CD14-positive monocyte (primary cell): ENCODE measurements around the gene ULK4. TPM values are rescaled to one million over a fixed set of nuclear protein-coding genes. Genes with fewer than 3 reads are reported as not detected.

Source experiments
- DNase-seq, 3 donors: peaks; one replicate each; pipeline ENCODE4 v3.0.0-alpha.2; 2011 to 2022
- H2AFZ ChIP-seq: 2 replicates; pipeline ENCODE4 v1.6.0; 2012; ENCODE audit warnings: mild to moderate bottlenecking, low read depth, low read length, inconsistent platforms; ENCODE audit not compliant: insufficient read depth, poor library complexity, severe bottlenecking
- H3K27ac ChIP-seq, 2 donors: 1 replicate in 1 of 2; 2 replicates in 1 of 2; pipeline ENCODE4 v1.5.1; 2012 to 2013; ENCODE audit warnings: low read length in 2 of 2, control low read depth in 1 of 2, inconsistent platforms in 1 of 2, low read depth in 1 of 2, mild to moderate bottlenecking in 1 of 2
- H3K27me3 ChIP-seq, 2 donors: one replicate each; pipeline versions ENCODE4 v1.6.0 to v1.6.1; 2011 to 2013; ENCODE audit warnings: low read length in 2 of 2; ENCODE audit not compliant: control insufficient read depth in 2 of 2, insufficient read depth in 2 of 2
- H3K36me3 ChIP-seq, 2 donors: replicated peaks in 1 of 2; 1 replicate in 1 of 2; 2 replicates in 1 of 2; pipeline versions ENCODE4 v1.5.1 to v1.6.1; 2012 to 2013; ENCODE audit warnings: low read length in 2 of 2, control low read depth in 1 of 2, inconsistent platforms in 1 of 2, mild to moderate bottlenecking in 1 of 2; ENCODE audit not compliant: insufficient read depth in 2 of 2, control insufficient read depth in 1 of 2
- H3K4me1 ChIP-seq, 2 donors: 1 replicate in 1 of 2; 2 replicates in 1 of 2; pipeline versions ENCODE4 v1.5.1 to v1.6.1; 2012 to 2013; ENCODE audit warnings: low read length in 2 of 2, control low read depth in 1 of 2, inconsistent platforms in 1 of 2, mild to moderate bottlenecking in 1 of 2, moderate library complexity in 1 of 2; ENCODE audit not compliant: insufficient read depth in 2 of 2, control insufficient read depth in 1 of 2
- H3K4me2 ChIP-seq: replicated peaks from 2 replicates; pipeline ENCODE3; 2012; ENCODE audit warnings: low read length, moderate library complexity, mild to moderate bottlenecking; ENCODE audit not compliant: poor library complexity, severe bottlenecking; ENCODE audit errors: extremely low read depth
- H3K4me3 ChIP-seq, 3 experiments: fragments of 200-600 bp in 1 of 3; sonication (generic) in 1 of 3; replicated peaks in 1 of 3; 1 replicate in 2 of 3; 2 replicates in 1 of 3; pipeline ENCODE4 v1.5.1; 2011 to 2013; ENCODE audit warnings: low read length in 3 of 3, mild to moderate bottlenecking in 3 of 3, control low read depth in 2 of 3, low read depth in 2 of 3, inconsistent platforms in 1 of 3, moderate library complexity in 1 of 3
- H3K79me2 ChIP-seq: 2 replicates; pipeline ENCODE4 v1.6.0; 2012; ENCODE audit warnings: mild to moderate bottlenecking, control low read depth, inconsistent platforms, low read length, moderate library complexity; ENCODE audit not compliant: insufficient read depth
- H3K9ac ChIP-seq: 2 replicates; pipeline ENCODE4 v1.6.0; 2017; ENCODE audit warnings: low read length, mild to moderate bottlenecking; ENCODE audit not compliant: insufficient read depth, poor library complexity, severe bottlenecking
- H3K9me3 ChIP-seq, 2 donors: replicated peaks in 1 of 2; 1 replicate in 1 of 2; 2 replicates in 1 of 2; pipeline versions ENCODE4 v1.5.1 to v1.6.1; 2012 to 2013; ENCODE audit warnings: low read length in 2 of 2, control low read depth in 1 of 2; ENCODE audit not compliant: control insufficient read depth in 1 of 2, insufficient read depth in 1 of 2
- H4K20me1 ChIP-seq: 2 replicates; pipeline ENCODE4 v1.6.0; 2012; ENCODE audit warnings: mild to moderate bottlenecking, low read length, control low read depth, moderate library complexity; ENCODE audit not compliant: insufficient read depth
- H3K27ac Mint-ChIP-seq, 7 donors: one replicate each; pipeline ENCODE4 v1.8.0; 2020; ENCODE audit warnings: mild to moderate bottlenecking in 7 of 7, mixed read lengths in 7 of 7, moderate library complexity in 6 of 7, inconsistent platforms in 2 of 7
- H3K27me3 Mint-ChIP-seq, 3 donors: one replicate each; pipeline ENCODE4 v1.8.0; 2021 to 2022; ENCODE audit warnings: low read depth in 3 of 3, mild to moderate bottlenecking in 3 of 3, mixed read lengths in 3 of 3, moderate library complexity in 3 of 3, inconsistent platforms in 1 of 3
- H3K36me3 Mint-ChIP-seq, 2 donors: one replicate each; pipeline ENCODE4 v1.8.0; 2020; ENCODE audit warnings: mixed read lengths in 2 of 2, inconsistent platforms in 1 of 2, mild to moderate bottlenecking in 1 of 2
- H3K4me1 Mint-ChIP-seq: one replicate; pipeline ENCODE4 v1.8.0; 2020; ENCODE audit warnings: mild to moderate bottlenecking, mixed read lengths
- H3K4me3 Mint-ChIP-seq, 2 donors: one replicate each; pipeline ENCODE4 v1.8.0; 2020; ENCODE audit warnings: mild to moderate bottlenecking in 2 of 2, mixed read lengths in 2 of 2, moderate library complexity in 1 of 2
- H3K9me3 Mint-ChIP-seq, 7 donors: one replicate each; pipeline ENCODE4 v1.8.0; 2020 to 2022; ENCODE audit warnings: mixed read lengths in 7 of 7, mild to moderate bottlenecking in 6 of 7, moderate library complexity in 6 of 7, inconsistent platforms in 2 of 7
- CTCF ChIP-seq: fragments of 200-600 bp; IDR thresholded peaks from one replicate; pipeline ENCODE4 v1.8.0; 2022; ENCODE audit warnings: antibody characterized with exemption, mild to moderate bottlenecking
- whole genome bisulfite sequencing: methylation state at CpG from one replicate; pipeline ENCODE4 v1.1.5; 2013; ENCODE audit warnings: missing lambda C conversion rate; ENCODE audit not compliant: insufficient coverage; 5-methylcytosine and 5-hydroxymethylcytosine counted together
- intact Hi-C, 2 donors: fragments of 100-400 bp; cut with micrococcal nuclease; formaldehyde crosslinking; loops; one replicate each; pipeline versions ENCODE4 v1.15.0 to v1.15.1; 2023
- polyA plus RNA-seq, 3 donors: library from polyadenylated mRNA; depleted of rRNA in 1 of 3; unstranded in 2 of 3; stranded (reverse) in 1 of 3; fragments of 300-500 nt in 2 of 3; fragments of >200 nt in 1 of 3; fragmentation: Illumina TruSeq in 2 of 3; gene quantifications; 1 replicate in 2 of 3; 2 replicates in 1 of 3; pipeline ENCODE4 v1.2.3, GENCODE V29; 2012 to 2021

Gene ULK4
- polyA plus RNA-seq, 3 donors: 6.7 to 14.0 (median 11.8) TPM

- H3K4me1 ChIP-seq: no peaks in the 10 kb centered on the region
- no peaks in the 10 kb centered on the region for H3K36me3 ChIP-seq
- 92% methylated on average over 4 of the region's 4 CpGs for WGBS
- no peak overlapping the region for H3K4me2 ChIP-seq
- no peak overlapping the region for H3K27ac ChIP-seq
- no peak overlapping the region for H2AFZ ChIP-seq
- Mint-ChIP-seq H3K4me3 (no peak overlapping the region), H3K36me3 (no peaks in the 10 kb centered on the region), H3K4me1 (no peaks in the 10 kb centered on the region), H3K9me3 (peaks cover 0 to 11% (median 8%) of the 10 kb centered on the region in 7 donors), H3K27me3 (peaks cover 0 to 3% (median 2%) of the 10 kb centered on the region in 3 donors), H3K27ac (no peak overlapping the region)
- intact Hi-C loops: no loop called here
- no peaks in the 10 kb centered on the region for H4K20me1 ChIP-seq
- no peak for TF ChIP-seq CTCF
- no peak overlapping the region for H3K4me3 ChIP-seq
- DNase-seq: no peak
- no peaks in the 10 kb centered on the region for H3K9me3 ChIP-seq
- no peaks in the 10 kb centered on the region for H3K79me2 ChIP-seq
- no peaks in the 10 kb centered on the region for H3K27me3 ChIP-seq
- H3K9ac ChIP-seq: no peak overlapping the region
Measured at GRCh38 chr3:41431386-41431785, 530.5 kb downstream of the ULK4 start.

DNA sequence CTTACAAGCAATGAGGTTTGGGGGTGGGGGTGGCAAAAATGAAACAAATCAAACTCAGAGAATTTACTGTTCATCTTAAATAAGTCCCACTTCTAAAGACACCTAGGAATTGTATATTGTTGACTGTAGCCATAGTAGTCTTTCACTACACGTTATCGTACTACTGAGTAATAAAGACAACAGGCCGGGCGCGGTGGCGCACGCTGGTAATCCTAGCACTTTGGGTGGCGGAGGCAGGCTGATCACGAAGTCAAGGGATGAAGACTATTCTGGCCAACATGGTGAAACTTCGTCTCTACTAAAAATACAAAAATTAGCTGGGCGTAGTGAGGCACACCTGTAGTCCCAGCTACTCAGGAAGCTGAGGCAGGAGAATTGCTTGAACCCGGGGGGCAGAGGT lies 531.0 kb downstream of the ULK4 start:
- WGBS: 95% methylated on average over 11 of the region's 12 CpGs
- no peak for TF ChIP-seq CTCF
- no peaks in the 10 kb centered on the region for H3K4me1 Mint-ChIP-seq
- peaks cover 2 to 13% (median 8%) of the 10 kb centered on the region in 7 donors for H3K9me3 Mint-ChIP-seq
- DNase-seq: no peak
- Histone ChIP-seq H3K27ac (no peak overlapping the region), H4K20me1 (no peaks in the 10 kb centered on the region), H3K27me3 (no peaks in the 10 kb centered on the region), H3K4me3 (no peak overlapping the region), H3K4me2 (no peak overlapping the region), H3K9me3 (no peaks in the 10 kb centered on the region), H3K36me3 (no peaks in the 10 kb centered on the region), H3K4me1 (no peaks in the 10 kb centered on the region), H2AFZ (no peak overlapping the region), H3K9ac (no peak overlapping the region), H3K79me2 (no peaks in the 10 kb centered on the region)
- intact Hi-C loops: no loop called here
- H3K27ac Mint-ChIP-seq: no peak overlapping the region
- no peak overlapping the region for H3K4me3 Mint-ChIP-seq
- no peaks in the 10 kb centered on the region for H3K36me3 Mint-ChIP-seq
- H3K27me3 Mint-ChIP-seq: peaks cover 0 to 3% (median 2%) of the 10 kb centered on the region in 3 donors
